HepG2 (cell line): ENCODE results near the gene ASGR1. TPM values are rescaled to one million over a fixed set of nuclear protein-coding genes. Genes with fewer than 3 reads are reported as not detected.

Experiments
- ARID5B ChIP-seq: IDR thresholded peaks from 2 replicates; pipeline ENCODE4 v1.4.0; 2020; ENCODE audit warnings: mild to moderate bottlenecking, missing genetic modification reagents
- CREB1 ChIP-seq, 2 experiments: fragments of 450-650 bp in 1 of 2; IDR thresholded peaks; 2 replicates each; pipeline ENCODE4 v1.6.1; 2016 to 2017; ENCODE audit warnings: control low read depth in 1 of 2, mild to moderate bottlenecking in 1 of 2, missing compliant biosample characterization in 1 of 2, missing genetic modification characterization in 1 of 2
- CTCF ChIP-seq: sonication (generic); formaldehyde crosslinking; IDR thresholded peaks from 2 replicates; pipeline ENCODE4 v1.5.0; 2020; ENCODE audit warnings: mild to moderate bottlenecking, missing genetic modification reagents, moderate library complexity
- ETV5 ChIP-seq: IDR thresholded peaks from 2 replicates; pipeline ENCODE4 v1.6.1; 2018; ENCODE audit warnings: missing biosample characterization, missing genetic modification reagents, inconsistent platforms, borderline replicate concordance
- FOXA3 ChIP-seq: IDR thresholded peaks from 2 replicates; pipeline ENCODE4 v1.6.1; 2016; ENCODE audit warnings: missing genetic modification reagents, missing compliant biosample characterization
- GATAD2A ChIP-seq: IDR thresholded peaks from 2 replicates; pipeline ENCODE4 v1.6.1; 2016
- HOXA9 ChIP-seq: sonication (generic); formaldehyde crosslinking; IDR thresholded peaks from 2 replicates; pipeline ENCODE4 v1.8.1; 2022; ENCODE audit warnings: missing genetic modification reagents, mild to moderate bottlenecking, moderate library complexity, borderline replicate concordance
- ISX ChIP-seq: sonication (generic); formaldehyde crosslinking; conservative IDR thresholded peaks from 2 replicates; pipeline ENCODE4 v1.5.0; 2020; ENCODE audit warnings: missing genetic modification reagents
- KDM2A ChIP-seq: sonication (generic); formaldehyde crosslinking; IDR thresholded peaks from 2 replicates; pipeline ENCODE4 v1.4.0; 2020; ENCODE audit warnings: low read depth, missing genetic modification reagents, borderline replicate concordance
- KDM6A ChIP-seq: IDR thresholded peaks from 2 replicates; pipeline ENCODE4 v1.6.1; 2016; ENCODE audit warnings: low read depth
- MAFG ChIP-seq: sonication (generic); formaldehyde crosslinking; IDR thresholded peaks from 2 replicates; pipeline ENCODE4 v1.5.1; 2020; ENCODE audit warnings: mild to moderate bottlenecking, missing genetic modification reagents
- MTF1 ChIP-seq: sonication (generic); formaldehyde crosslinking; IDR thresholded peaks from 2 replicates; pipeline ENCODE4 v1.5.0; 2020; ENCODE audit warnings: missing genetic modification reagents
- NR0B2 ChIP-seq: sonication (generic); formaldehyde crosslinking; IDR thresholded peaks from 2 replicates; pipeline ENCODE4 v1.4.0; 2020; ENCODE audit warnings: mild to moderate bottlenecking, missing genetic modification reagents
- RXRA ChIP-seq: sonication (generic); formaldehyde crosslinking; IDR thresholded peaks from 2 replicates; pipeline ENCODE4 v1.5.1; 2020; ENCODE audit warnings: missing genetic modification reagents
- STAG1 ChIP-seq: sonication (generic); formaldehyde crosslinking; IDR thresholded peaks from 2 replicates; pipeline ENCODE4 v1.4.0; 2020; ENCODE audit warnings: missing genetic modification reagents
- SYNCRIP ChIP-seq: fragments of 200-400 bp; formaldehyde crosslinking; IDR thresholded peaks from 2 replicates; pipeline ENCODE4 v1.6.1; 2018; ENCODE audit warnings: mild to moderate bottlenecking, low read depth, low read length; ENCODE audit not compliant: insufficient read depth
- ZBTB2 ChIP-seq: sonication (generic); formaldehyde crosslinking; IDR thresholded peaks from 2 replicates; pipeline ENCODE4 v1.8.0; 2022; ENCODE audit warnings: low read depth, missing genetic modification reagents
- ZGPAT ChIP-seq: IDR thresholded peaks from 2 replicates; pipeline ENCODE4 v1.6.1; 2016; ENCODE audit warnings: mild to moderate bottlenecking
- ZMYM3 ChIP-seq: sonication (generic); formaldehyde crosslinking; IDR thresholded peaks from 2 replicates; pipeline ENCODE4 v1.5.1; 2020; ENCODE audit warnings: mild to moderate bottlenecking, missing genetic modification reagents
- ZNF550 ChIP-seq: sonication (generic); formaldehyde crosslinking; IDR thresholded peaks from 2 replicates; pipeline ENCODE4 v1.4.0; 2020; ENCODE audit warnings: mild to moderate bottlenecking, missing genetic modification reagents, borderline replicate concordance
- ZNF557 ChIP-seq: sonication (generic); formaldehyde crosslinking; IDR thresholded peaks from 2 replicates; pipeline ENCODE4 v1.4.0; 2020; ENCODE audit warnings: missing genetic modification reagents
- ZNF747 ChIP-seq: sonication (generic); formaldehyde crosslinking; IDR thresholded peaks from 2 replicates; pipeline ENCODE4 v1.8.1; 2023; ENCODE audit warnings: missing genetic modification reagents, mild to moderate bottlenecking, borderline replicate concordance
- polyA plus RNA-seq, 8 experiments: library from polyadenylated mRNA; depleted of rRNA in 3 of 8; stranded (reverse) in 7 of 8; unstranded in 1 of 8; fragments of >200 nt; fragmentation: Illumina TruSeq in 4 of 8; extraction: Trizol in 4 of 8; gene quantifications; 2 replicates each; pipeline versions ENCODE4 v1.2.1 to v1.2.3, GENCODE V29; 2011 to 2016; ENCODE audit warnings: low read depth in 4 of 8, missing spikeins in 1 of 8, mixed read lengths in 1 of 8; ENCODE audit not compliant: insufficient read depth in 1 of 8
- total RNA-seq, 5 experiments: library from RNA; depleted of rRNA; stranded (reverse); fragments of >200 nt; fragmentation: Illumina TruSeq; extraction: Trizol; gene quantifications; 2 replicates each; pipeline ENCODE4 v1.2.3, GENCODE V29; 2016; ENCODE audit warnings: low read depth in 1 of 5

The ASGR1 gene
- total and polyA plus RNA-seq, 2 of the 13 experiments (the other 11 are each of a cell fraction or from before 2014, with no cell fraction given) = 353 to 796 TPM

- TF ChIP-seq GATAD2A (CRISPR knock-in tag) (peak; percentile 46; the same call in 1 of the 2 replicates), CREB1 (IDR thresholded peaks at IDR 0.05) (no peak), CREB1 (CRISPR knock-in tag; IDR thresholded peaks at IDR 0.05) (peak; percentile 39; the same call in 1 of the 2 replicates), KDM6A (CRISPR knock-in tag) (no peak), RXRA (CRISPR knock-in tag) (0 out of 2 replicates have a peak, but pooled peaks have one; percentile 25), MTF1 (CRISPR knock-in tag) (no peak), ETV5 (CRISPR knock-in tag) (peak; percentile 60), ZNF747 (no peak), ZMYM3 (CRISPR knock-in tag) (0 out of 2 replicates have a peak, but pooled peaks have one; percentile 16), ARID5B (0 out of 2 replicates have a peak, but pooled peaks have one; percentile 25), FOXA3 (CRISPR knock-in tag) (0 out of 2 replicates have a peak, but pooled peaks have one; percentile 8), ZNF550 (CRISPR knock-in tag) (no peak), ZBTB2 (no peak), SYNCRIP (no peak), NR0B2 (CRISPR knock-in tag) (no peak), HOXA9 (CRISPR knock-in tag) (no peak), MAFG (CRISPR knock-in tag) (no peak), ISX (CRISPR knock-in tag) (no peak), ZGPAT (CRISPR knock-in tag) (0 out of 2 replicates have a peak, but pooled peaks have one; percentile 23), ZNF557 (CRISPR knock-in tag) (no peak), STAG1 (CRISPR knock-in tag) (peak; percentile 29), KDM2A (CRISPR knock-in tag) (peak; percentile 45; the same call in 1 of the 2 replicates), CTCF (CRISPR knock-in tag) (peak; percentile 67)
Observed at GRCh38 chr17:7133424-7133823, 45.7 kb downstream of the ASGR1 start (continued).
